Neutrophil (primary cell): ENCODE measurements around the gene OR8D1.

Experiments
- H3K27ac ChIP-seq: fragments of 200-600 bp; sonication (generic); 2 replicates; pipeline ENCODE4 v1.5.1; 2016; ENCODE audit warnings: mild to moderate bottlenecking, moderate library complexity
- H3K27me3 ChIP-seq: fragments of 200-600 bp; sonication (generic); 2 replicates; pipeline ENCODE4 v1.6.0; 2016; ENCODE audit warnings: mild to moderate bottlenecking
- H3K36me3 ChIP-seq: fragments of 200-600 bp; sonication (generic); 2 replicates; pipeline ENCODE4 v1.5.1; 2017
- H3K4me1 ChIP-seq, 2 experiments: fragments of 200-600 bp in 1 of 2; sonication (generic) in 1 of 2; 1 replicate in 1 of 2; 2 replicates in 1 of 2; pipeline versions ENCODE4 v1.5.1 to v1.6.1; 2013 to 2016; ENCODE audit warnings: low read depth in 1 of 2, low read length in 1 of 2, mild to moderate bottlenecking in 1 of 2, moderate library complexity in 1 of 2; ENCODE audit not compliant: control insufficient read depth in 1 of 2, insufficient read depth in 1 of 2
- H3K4me3 ChIP-seq, 2 experiments: fragments of 200-600 bp in 1 of 2; sonication (generic) in 1 of 2; 1 replicate in 1 of 2; 2 replicates in 1 of 2; pipeline ENCODE4 v1.5.1; 2013 to 2016; ENCODE audit warnings: low read depth in 1 of 2, low read length in 1 of 2, mild to moderate bottlenecking in 1 of 2, moderate library complexity in 1 of 2
- H3K9me3 ChIP-seq: fragments of 200-600 bp; sonication (generic); 2 replicates; pipeline ENCODE4 v1.5.1; 2016
- TF ChIP-seq, protein P1 (sequence below): fragments of 200-600 bp; sonication (generic); IDR thresholded peaks from 2 replicates; pipeline ENCODE4 v1.5.1; 2016; ENCODE audit warnings: antibody characterized with exemption

Gene OR8D1

DNA sequence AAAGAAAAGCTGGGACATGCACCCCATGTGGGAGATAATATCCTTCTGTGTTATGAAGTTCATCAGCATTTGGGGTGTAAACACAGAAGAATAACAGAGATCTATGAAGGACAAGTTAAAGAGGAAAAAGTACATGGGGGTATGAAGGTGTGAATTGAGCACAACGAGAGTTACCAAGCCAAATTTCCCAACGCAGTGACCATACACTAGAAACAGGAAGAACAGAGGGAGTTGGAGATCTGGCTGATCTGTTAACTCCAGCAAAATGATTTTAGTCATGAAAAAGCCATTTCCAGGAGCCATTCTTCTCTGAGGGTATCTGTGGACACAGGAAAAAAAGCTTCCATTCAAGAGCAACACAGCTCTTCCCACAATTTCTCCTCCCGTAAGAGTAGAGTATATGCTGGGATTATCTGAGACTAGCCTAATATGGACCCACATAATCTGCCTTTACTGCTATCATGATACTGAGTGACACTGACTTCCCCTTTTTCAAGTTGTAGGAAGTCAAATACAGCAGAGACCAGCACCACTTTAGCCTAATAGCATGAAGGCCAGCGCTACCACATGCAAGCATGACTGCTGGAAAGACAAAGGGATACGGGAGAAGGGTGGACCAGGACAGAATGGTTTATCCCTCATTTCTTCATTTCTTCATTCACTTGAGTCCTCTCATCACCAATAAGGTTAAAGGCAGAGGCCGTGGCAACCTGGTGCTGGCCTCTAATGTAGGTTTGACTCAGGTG lies 25.8 kb upstream of the OR8D1 start:
- no peaks in the 10 kb centered on the region for H3K9me3 ChIP-seq
- no peaks in the 10 kb centered on the region for H3K27me3 ChIP-seq
- H3K4me3 ChIP-seq = no peak overlapping the region
- no peaks in the 10 kb centered on the region for H3K4me1 ChIP-seq
- TF ChIP-seq, protein P1, sequence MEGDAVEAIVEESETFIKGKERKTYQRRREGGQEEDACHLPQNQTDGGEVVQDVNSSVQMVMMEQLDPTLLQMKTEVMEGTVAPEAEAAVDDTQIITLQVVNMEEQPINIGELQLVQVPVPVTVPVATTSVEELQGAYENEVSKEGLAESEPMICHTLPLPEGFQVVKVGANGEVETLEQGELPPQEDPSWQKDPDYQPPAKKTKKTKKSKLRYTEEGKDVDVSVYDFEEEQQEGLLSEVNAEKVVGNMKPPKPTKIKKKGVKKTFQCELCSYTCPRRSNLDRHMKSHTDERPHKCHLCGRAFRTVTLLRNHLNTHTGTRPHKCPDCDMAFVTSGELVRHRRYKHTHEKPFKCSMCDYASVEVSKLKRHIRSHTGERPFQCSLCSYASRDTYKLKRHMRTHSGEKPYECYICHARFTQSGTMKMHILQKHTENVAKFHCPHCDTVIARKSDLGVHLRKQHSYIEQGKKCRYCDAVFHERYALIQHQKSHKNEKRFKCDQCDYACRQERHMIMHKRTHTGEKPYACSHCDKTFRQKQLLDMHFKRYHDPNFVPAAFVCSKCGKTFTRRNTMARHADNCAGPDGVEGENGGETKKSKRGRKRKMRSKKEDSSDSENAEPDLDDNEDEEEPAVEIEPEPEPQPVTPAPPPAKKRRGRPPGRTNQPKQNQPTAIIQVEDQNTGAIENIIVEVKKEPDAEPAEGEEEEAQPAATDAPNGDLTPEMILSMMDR = no peak
- no peaks in the 10 kb centered on the region for H3K36me3 ChIP-seq
- no peak overlapping the region for H3K27ac ChIP-seq

DNA sequence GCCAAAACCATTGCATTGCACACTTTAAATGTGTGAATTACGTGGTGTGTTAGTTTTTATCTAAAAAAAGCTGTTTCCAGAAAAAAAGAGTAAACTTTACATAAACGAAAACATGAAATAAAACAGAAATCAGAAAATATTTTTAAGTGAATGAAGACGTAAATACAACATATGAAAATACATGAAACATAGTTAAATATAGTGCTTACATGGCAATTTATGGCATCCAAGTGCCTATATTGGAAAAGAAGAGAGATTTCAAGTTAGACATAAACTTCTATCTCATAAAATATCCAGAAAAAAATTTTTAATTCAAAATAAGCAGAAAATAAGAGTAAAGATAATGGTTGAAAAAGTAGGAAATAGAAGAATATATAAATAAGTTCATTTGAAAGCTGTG lies 18.1 kb upstream of the OR8D1 start:
- TF ChIP-seq, protein P1 = no peak
- Histone ChIP-seq H3K4me3 (no peak overlapping the region), H3K36me3 (no peaks in the 10 kb centered on the region), H3K27me3 (no peaks in the 10 kb centered on the region), H3K4me1 (no peaks in the 10 kb centered on the region), H3K9me3 (no peaks in the 10 kb centered on the region), H3K27ac (no peak overlapping the region)

DNA sequence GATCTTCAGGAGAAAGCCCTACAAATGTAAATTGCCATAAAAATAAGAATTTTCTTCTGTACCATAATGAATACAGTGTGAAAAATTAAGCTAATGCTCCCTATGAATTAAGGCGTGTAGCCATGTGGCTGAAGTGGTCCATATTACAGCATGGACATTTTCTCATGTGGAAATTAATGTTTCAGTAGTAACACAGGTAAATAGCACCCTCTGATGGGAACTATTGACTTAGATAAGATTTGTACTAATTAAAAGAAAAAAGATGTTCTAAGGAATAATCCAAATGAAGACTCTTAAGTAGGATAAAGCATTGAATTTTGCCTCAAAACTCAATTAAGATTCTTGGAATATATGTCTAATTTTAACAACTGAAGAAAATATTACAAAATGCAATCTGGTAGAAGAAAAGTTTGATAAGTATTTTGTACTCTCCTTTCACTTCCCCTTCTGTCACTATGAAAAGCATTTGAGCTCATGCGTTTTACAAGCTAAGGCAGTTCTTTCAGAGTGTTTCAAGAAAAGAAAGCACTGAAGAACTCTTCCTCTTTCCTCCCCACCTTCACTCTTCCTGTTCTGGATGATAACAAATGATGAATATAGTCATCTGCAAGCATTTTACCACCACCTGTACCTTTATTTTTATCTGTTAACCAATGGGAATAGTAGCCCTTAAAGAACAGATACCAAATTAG lies 16.2 kb upstream of the OR8D1 start:
- Histone ChIP-seq H3K27me3 (no peaks in the 10 kb centered on the region), H3K36me3 (no peaks in the 10 kb centered on the region), H3K4me1 (no peaks in the 10 kb centered on the region), H3K4me3 (no peak overlapping the region), H3K9me3 (no peaks in the 10 kb centered on the region), H3K27ac (no peak overlapping the region)
- TF ChIP-seq, protein P1 = no peak

DNA sequence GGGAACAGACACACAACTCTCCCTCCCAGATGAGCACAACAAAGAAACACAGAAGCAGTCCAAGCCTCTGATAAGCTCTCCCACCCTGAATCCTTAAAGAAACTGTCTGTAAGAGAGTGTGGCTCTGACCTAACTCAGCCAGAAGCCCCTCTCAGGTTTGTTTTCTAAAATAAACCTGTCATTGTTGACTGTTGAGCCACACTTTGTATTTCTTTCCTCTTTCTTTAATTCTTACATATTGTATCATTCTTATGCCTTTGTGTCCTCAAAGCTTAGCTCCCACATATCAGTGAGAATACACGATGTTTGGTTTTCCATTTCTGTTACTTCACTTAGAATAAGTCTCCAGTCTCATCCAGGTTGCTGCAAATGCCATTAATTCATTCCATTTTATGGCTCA lies 14.0 kb upstream of the OR8D1 start:
- Histone ChIP-seq H3K4me3 (no peak overlapping the region), H3K27ac (no peak overlapping the region), H3K27me3 (no peaks in the 10 kb centered on the region), H3K9me3 (no peaks in the 10 kb centered on the region), H3K4me1 (no peaks in the 10 kb centered on the region), H3K36me3 (no peaks in the 10 kb centered on the region)
- TF ChIP-seq, protein P1 = no peak

DNA sequence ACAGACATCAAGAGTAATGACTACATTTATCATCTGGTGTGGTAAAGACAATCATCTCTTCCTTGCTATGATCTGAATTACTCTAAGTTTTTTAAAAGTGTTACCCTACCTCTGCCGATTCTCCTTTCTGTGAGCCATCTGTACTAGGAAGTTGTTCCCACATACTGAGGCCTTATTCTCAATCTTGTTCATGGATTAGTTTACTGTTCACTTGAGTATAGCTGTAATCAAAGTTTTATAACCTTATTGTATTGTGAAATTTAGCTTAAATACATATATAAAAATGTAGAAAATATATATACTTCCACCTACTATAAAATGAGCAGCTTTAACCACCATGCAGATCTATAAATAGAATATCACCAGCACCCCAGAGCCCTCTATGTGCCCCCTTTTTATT lies 8.6 kb upstream of the OR8D1 start:
- TF ChIP-seq, protein P1 = no peak
- no peaks in the 10 kb centered on the region for H3K27me3 ChIP-seq
- no peak overlapping the region for H3K27ac ChIP-seq

More for the DNA sequence above, 8.6 kb upstream of the OR8D1 start:
- Histone ChIP-seq H3K9me3 (no peaks in the 10 kb centered on the region), H3K4me3 (no peak overlapping the region), H3K36me3 (no peaks in the 10 kb centered on the region), H3K4me1 (no peaks in the 10 kb centered on the region)
